DND-41 (cell line): Measurements from ENCODE around the gene MLIP.

Experiments
- ATAC-seq: fragments of 200-7000 bp; cut with Tn5 transposase; 3 replicates; pipeline ENCODE4 v1.9.1; 2021; ENCODE audit warnings: low read depth; ENCODE audit not compliant: insufficient read depth
- DNase-seq: peaks from one replicate; pipeline ENCODE4 v3.0.0-alpha.2; 2020
- H2AFZ ChIP-seq: 2 replicates; pipeline ENCODE4 v1.6.0; 2012; ENCODE audit warnings: low read depth, low read length
- H3K27ac ChIP-seq: 2 replicates; pipeline ENCODE4 v1.5.1; 2012; ENCODE audit warnings: low read length, inconsistent platforms
- H3K27me3 ChIP-seq: fragments of 200-600 bp; sonication (generic); 2 replicates; pipeline ENCODE4 v1.6.0; 2012; ENCODE audit warnings: low read length, mild to moderate bottlenecking, inconsistent platforms; ENCODE audit not compliant: insufficient read depth, poor library complexity
- H3K36me3 ChIP-seq: 2 replicates; pipeline ENCODE4 v1.5.1; 2012; ENCODE audit warnings: low read length, inconsistent platforms; ENCODE audit not compliant: insufficient read depth
- H3K4me1 ChIP-seq: 2 replicates; pipeline ENCODE4 v1.5.1; 2012; ENCODE audit warnings: mild to moderate bottlenecking, low read length; ENCODE audit not compliant: insufficient read depth
- H3K4me2 ChIP-seq: 2 replicates; pipeline ENCODE4 v1.6.0; 2012; ENCODE audit warnings: mild to moderate bottlenecking, moderate library complexity, low read length, inconsistent platforms; ENCODE audit not compliant: insufficient read depth
- H3K4me3 ChIP-seq, 2 experiments: fragments of 200-600 bp in 1 of 2; shearing (Covaris generic) in 1 of 2; 2 replicates each; pipeline ENCODE4 v1.5.1; 2012 to 2016; ENCODE audit warnings: inconsistent platforms in 2 of 2, low read length in 2 of 2, mild to moderate bottlenecking in 2 of 2, low read depth in 1 of 2, moderate library complexity in 1 of 2
- H3K79me2 ChIP-seq: 2 replicates; pipeline ENCODE4 v1.6.0; 2012; ENCODE audit warnings: low read length, inconsistent platforms; ENCODE audit not compliant: insufficient read depth
- H3K9ac ChIP-seq: 2 replicates; pipeline ENCODE4 v1.6.0; 2012; ENCODE audit warnings: low read depth, mild to moderate bottlenecking, inconsistent platforms, low read length, moderate library complexity
- H3K9me3 ChIP-seq: 2 replicates; pipeline ENCODE4 v1.5.1; 2012; ENCODE audit warnings: low read length, moderate library complexity, mild to moderate bottlenecking, inconsistent platforms; ENCODE audit not compliant: insufficient read depth, severe bottlenecking
- H4K20me1 ChIP-seq: 2 replicates; pipeline ENCODE4 v1.6.0; 2012; ENCODE audit warnings: low read length; ENCODE audit not compliant: insufficient read depth
- EZH2 ChIP-seq: IDR thresholded peaks from 3 replicates; pipeline ENCODE4 v1.6.1; 2012; ENCODE audit warnings: borderline replicate concordance, low read depth, mild to moderate bottlenecking, moderate library complexity, low read length, inconsistent platforms; ENCODE audit not compliant: severe bottlenecking
- TF ChIP-seq, protein P1 (sequence below): IDR thresholded peaks from 2 replicates; pipeline ENCODE4 v1.5.1; 2012; ENCODE audit warnings: borderline replicate concordance, low read length, moderate library complexity, mild to moderate bottlenecking; ENCODE audit not compliant: poor library complexity, severe bottlenecking; ENCODE audit errors: extremely low read depth

The MLIP gene, protein sequence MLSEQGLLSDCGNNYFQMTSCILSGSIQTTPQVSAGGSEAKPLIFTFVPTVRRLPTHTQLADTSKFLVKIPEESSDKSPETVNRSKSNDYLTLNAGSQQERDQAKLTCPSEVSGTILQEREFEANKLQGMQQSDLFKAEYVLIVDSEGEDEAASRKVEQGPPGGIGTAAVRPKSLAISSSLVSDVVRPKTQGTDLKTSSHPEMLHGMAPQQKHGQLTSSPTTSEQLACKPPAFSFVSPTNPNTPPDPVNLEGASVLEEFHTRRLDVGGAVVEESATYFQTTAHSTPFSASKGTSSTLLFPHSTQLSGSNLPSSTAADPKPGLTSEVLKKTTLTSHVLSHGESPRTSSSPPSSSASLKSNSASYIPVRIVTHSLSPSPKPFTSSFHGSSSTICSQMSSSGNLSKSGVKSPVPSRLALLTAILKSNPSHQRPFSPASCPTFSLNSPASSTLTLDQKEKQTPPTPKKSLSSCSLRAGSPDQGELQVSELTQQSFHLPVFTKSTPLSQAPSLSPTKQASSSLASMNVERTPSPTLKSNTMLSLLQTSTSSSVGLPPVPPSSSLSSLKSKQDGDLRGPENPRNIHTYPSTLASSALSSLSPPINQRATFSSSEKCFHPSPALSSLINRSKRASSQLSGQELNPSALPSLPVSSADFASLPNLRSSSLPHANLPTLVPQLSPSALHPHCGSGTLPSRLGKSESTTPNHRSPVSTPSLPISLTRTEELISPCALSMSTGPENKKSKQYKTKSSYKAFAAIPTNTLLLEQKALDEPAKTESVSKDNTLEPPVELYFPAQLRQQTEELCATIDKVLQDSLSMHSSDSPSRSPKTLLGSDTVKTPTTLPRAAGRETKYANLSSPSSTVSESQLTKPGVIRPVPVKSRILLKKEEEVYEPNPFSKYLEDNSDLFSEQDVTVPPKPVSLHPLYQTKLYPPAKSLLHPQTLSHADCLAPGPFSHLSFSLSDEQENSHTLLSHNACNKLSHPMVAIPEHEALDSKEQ

DNA sequence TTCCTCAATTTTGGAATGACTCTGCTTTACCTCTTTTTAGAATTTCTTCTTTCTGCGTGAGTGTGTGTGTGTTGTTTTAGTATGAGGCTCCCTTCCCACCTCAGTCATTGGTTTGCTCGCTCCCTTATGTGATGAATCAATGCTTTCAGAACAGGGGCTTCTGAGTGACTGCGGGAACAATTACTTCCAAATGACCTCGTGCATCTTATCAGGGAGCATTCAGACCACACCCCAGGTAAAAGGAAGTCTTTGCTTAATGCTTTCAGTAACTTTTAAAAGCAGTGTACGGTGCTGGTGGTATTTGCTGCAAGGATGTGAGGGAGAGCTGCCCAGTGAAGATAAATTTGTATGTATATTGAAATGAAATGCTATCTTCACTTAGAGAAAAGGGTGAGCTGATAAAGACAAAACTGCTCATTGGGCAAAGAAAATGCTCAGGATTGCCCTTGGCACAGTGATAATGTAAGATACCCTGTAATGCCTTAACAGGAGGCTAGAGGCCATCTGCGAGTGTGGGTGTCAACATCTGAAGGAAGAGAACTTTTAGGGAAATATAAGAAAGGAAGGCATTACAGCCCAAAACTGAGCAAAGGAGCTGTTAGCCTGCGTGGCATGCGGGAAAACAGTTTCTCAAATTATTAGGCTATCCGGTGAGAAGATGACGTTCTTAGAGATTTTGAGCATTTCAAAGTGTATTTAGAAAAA lies at the start of gene MLIP:
TSS of gene MLIP (plus strand) at position 103 of the 705 bp plus-strand sequence. CDS start at position 140, 37 bp downstream.
- no peak for ATAC-seq
- Histone ChIP-seq H3K4me3 (no peak within 1 kb of the TSS), H2AFZ (no peak within 1 kb of the TSS), H3K9me3 (no peaks in the 10 kb centered on the region), H3K9ac (no peak within 1 kb of the TSS), H3K27ac (no peak within 1 kb of the TSS), H3K4me2 (no peak within 1 kb of the TSS), H3K27me3 (peaks cover 8% of the 10 kb centered on the region), H4K20me1 (no peaks in the 10 kb centered on the region), H3K36me3 (no peaks in the 10 kb centered on the region), H3K4me1 (no peaks in the 10 kb centered on the region), H3K79me2 (no peaks in the 10 kb centered on the region)
- no peak for DNase-seq
- TF ChIP-seq, protein P1, sequence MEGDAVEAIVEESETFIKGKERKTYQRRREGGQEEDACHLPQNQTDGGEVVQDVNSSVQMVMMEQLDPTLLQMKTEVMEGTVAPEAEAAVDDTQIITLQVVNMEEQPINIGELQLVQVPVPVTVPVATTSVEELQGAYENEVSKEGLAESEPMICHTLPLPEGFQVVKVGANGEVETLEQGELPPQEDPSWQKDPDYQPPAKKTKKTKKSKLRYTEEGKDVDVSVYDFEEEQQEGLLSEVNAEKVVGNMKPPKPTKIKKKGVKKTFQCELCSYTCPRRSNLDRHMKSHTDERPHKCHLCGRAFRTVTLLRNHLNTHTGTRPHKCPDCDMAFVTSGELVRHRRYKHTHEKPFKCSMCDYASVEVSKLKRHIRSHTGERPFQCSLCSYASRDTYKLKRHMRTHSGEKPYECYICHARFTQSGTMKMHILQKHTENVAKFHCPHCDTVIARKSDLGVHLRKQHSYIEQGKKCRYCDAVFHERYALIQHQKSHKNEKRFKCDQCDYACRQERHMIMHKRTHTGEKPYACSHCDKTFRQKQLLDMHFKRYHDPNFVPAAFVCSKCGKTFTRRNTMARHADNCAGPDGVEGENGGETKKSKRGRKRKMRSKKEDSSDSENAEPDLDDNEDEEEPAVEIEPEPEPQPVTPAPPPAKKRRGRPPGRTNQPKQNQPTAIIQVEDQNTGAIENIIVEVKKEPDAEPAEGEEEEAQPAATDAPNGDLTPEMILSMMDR, result no peak

GRCh38 chr6:54063228-54063539 lies 48.1 kb upstream of the MLIP start:
- Histone ChIP-seq H3K4me1 (no peaks in the 10 kb centered on the region), H3K79me2 (no peaks in the 10 kb centered on the region), H3K9ac (no peak overlapping the region), H3K4me3 (no peak overlapping the region), H2AFZ (no peak overlapping the region), H4K20me1 (no peaks in the 10 kb centered on the region), H3K9me3 (no peaks in the 10 kb centered on the region), H3K27me3 (peaks cover 1% of the 10 kb centered on the region), H3K27ac (no peak overlapping the region), H3K4me2 (no peak overlapping the region), H3K36me3 (no peaks in the 10 kb centered on the region)
- DNase-seq, result no peak
- no peak for ATAC-seq
- TF ChIP-seq, protein P1, result no peak
- TF ChIP-seq EZH2, result no peak

DNA sequence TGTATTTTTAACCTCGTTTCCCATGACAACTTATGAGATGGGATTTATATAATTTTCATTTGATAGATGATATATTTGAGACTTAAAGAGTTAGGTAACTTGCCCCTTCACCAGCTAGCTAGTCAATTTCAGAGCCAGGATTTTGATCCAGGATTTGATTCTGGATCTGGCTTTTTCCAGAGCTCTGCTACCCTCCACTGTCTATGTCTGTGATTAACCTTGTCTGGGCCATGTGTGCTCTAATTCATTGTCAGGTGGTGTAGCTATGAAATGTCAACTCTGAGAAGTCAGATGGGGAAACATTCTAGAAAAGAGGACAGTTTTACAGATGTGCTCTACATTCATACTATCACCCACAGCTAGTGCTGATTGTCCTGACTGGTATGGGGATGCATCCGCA lies 42.5 kb upstream of the MLIP start:
- no peak overlapping the region for H3K9ac ChIP-seq
- H3K36me3 ChIP-seq, result no peaks in the 10 kb centered on the region
- no peak overlapping the region for H3K4me3 ChIP-seq
- H3K27me3 ChIP-seq, result peaks cover 3% of the 10 kb centered on the region
- H3K27ac ChIP-seq, result no peak overlapping the region
- no peak for DNase-seq
- no peak overlapping the region for H3K4me2 ChIP-seq
- no peak overlapping the region for H2AFZ ChIP-seq
- H3K4me1 ChIP-seq, result no peaks in the 10 kb centered on the region
- H3K9me3 ChIP-seq, result no peaks in the 10 kb centered on the region
- no peak for ATAC-seq
- no peaks in the 10 kb centered on the region for H4K20me1 ChIP-seq
- TF ChIP-seq, protein P1, result no peak
- TF ChIP-seq EZH2, result no peak
- H3K79me2 ChIP-seq, result no peaks in the 10 kb centered on the region
